NCI-H524 (cell line): Measurements from ENCODE around the gene C11orf98.
"Not testable (repeated sequence)": the region's sequence is repeated elsewhere in the genome, so short reads cannot be mapped to it uniquely, and the experiment has no call there.

Source experiments
- DNase-seq, 2 experiments: peaks; one replicate each; lab custom pipeline; 2025; lab: John Stamatoyannopoulos, UW

The C11orf98 gene

DNA sequence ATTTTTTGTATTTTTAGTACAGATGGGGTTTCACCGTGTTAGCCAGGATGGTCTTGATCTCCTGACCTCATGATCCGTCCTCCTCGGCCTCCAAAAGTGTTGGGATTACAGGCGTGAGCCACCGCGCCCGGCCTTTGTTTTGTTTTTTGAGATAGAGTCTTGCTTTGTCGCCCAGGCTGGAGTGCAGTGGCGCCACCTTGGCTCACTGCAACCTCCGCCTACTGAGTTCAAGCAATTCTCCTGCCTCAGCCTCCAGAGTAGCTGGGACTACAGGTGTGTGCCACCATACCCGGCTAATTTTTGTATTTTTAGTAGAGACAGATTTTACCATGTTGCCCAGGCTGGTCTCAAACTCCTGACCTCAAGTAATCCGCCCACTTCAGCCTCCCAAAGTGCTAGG, 14.7 kb downstream of the C11orf98 start:
- DNase-seq = not testable (repeated sequence)

DNA sequence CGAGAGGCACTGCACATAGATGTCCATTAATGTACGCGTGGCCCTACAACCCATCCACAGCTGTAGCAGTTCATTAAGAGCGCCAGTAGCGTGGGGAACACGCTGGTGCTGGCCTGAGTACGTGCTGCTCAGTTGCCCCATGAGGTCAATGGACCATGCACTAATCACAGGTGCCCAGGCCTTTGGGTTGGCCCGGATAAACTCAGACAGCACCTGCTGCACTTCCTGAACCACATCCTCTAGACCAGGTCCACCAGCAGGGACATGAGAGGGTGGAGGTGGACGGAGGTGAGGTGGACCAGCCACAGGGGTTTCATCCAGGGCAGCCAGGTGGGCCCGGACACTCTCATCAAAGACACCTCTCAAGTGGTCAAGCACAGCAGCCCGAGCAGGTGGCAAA, 15.5 kb downstream of the C11orf98 start:
- no peak for DNase-seq

DNA sequence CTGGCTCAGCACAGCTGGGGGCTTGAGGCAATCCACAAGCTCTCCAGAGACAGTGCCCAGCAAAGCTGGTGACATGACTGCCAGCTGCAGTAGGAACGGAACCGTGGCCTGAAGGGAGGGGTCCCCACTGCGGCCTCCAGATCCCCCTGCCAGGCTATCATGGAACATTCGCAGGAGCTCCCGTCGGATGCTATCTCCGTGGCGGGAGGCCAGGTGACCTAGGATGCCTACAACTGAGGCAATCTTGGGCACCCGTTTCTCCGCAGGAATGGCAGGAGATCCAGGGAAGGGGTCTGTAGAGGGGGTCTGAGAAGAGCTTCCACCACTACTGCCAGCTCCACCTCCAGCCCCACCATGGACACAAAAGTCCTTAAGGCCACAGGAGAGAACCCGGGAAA, 16.0 kb downstream of the C11orf98 start:
- DNase-seq = no peak

DNA sequence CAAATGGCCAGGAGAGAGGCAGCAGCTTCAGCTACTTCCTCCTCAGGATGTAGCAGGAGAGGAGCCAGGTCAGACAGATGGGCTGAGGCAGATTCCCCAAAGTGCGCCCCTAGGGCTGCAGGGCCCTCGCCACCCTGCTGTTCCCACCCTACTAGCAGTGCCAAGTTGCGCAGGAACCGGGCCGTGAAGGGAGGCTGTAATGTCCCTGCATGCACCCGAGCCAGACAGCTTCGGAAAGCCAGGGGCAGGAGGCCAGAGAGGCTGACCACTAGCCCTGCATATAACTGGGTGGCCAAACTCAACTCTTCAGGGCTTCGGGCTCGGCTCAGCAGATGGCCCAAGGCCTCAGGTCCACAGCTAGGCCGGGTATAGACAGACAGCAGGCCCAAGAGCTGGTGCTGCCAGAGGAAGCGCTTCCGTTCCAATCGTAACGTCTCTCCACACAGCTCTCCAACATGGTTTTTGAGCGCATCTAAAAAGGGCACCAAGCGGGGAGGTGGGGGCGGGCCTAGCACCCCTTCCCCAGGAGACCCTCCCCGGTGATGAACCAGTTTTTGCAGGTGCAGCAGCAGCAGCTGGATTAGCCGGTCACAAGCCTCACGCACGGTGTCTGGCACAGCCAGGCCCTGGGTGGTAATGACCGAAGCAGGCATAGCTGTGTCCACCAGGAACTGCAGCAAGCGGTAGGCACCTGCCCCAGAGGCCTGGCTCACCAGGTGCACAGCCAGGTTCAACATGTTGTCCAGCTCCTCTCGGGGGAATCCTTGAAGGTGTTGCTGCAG, 16.6 kb downstream of the C11orf98 start:
- no peak for DNase-seq

DNA sequence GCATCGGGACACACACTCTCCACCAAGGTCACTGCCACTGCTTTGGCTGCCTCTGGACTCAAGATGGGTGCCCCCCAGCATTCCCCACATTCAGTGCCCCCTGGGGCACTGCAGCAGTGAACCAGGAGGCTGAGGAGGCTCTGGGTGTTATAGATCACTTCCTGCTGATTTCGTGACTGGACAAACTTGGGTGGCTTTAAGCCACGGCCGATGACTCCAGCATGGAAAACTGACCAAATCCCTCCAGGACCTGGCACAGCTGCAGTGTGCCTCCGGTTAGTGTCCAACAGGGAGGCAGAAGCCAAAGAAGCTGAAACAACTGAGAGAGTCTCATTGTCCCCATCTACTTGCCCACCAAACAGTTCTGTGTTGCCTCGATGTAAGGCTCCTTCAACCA, 17.4 kb downstream of the C11orf98 start:
- DNase-seq = no peak

DNA sequence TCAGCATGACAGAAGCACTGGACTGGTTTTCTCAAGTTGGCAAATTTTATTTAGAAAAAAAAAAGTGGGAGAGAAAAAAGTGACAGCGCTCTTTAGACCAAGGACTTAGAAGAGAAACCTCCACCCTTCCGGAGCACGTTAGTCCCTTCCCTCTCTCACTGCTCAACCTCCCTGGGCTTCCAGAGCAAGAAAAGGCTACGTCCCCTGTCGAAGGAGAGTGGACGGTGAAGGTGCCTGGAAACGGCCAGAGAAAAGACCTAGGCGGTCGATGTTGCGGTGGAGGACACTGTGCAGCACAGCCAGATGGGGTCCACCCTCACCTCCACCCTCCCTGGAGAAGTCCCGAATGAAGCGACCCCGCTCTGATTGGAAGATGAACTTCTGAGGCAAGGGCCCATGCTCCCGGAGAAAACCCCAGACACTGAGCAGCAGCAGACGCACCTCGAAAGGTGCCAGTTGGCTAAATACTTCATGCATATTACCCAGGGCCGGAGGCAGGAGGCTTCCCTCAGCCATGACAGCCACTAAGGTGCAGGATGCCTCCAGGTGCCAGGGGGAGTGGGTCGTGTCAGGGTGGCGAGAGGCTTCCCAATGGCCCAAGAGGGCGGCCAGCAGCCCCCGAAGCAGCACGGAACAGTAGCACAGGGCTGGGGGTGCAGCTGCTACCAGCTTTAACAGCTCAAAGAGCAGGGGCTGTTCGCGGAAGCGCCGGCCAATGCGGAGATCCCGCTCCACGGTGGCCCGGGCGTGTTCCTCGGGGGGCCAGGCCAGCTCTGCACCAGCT, 18.0 kb downstream of the C11orf98 start:
- DNase-seq = no peak

DNA sequence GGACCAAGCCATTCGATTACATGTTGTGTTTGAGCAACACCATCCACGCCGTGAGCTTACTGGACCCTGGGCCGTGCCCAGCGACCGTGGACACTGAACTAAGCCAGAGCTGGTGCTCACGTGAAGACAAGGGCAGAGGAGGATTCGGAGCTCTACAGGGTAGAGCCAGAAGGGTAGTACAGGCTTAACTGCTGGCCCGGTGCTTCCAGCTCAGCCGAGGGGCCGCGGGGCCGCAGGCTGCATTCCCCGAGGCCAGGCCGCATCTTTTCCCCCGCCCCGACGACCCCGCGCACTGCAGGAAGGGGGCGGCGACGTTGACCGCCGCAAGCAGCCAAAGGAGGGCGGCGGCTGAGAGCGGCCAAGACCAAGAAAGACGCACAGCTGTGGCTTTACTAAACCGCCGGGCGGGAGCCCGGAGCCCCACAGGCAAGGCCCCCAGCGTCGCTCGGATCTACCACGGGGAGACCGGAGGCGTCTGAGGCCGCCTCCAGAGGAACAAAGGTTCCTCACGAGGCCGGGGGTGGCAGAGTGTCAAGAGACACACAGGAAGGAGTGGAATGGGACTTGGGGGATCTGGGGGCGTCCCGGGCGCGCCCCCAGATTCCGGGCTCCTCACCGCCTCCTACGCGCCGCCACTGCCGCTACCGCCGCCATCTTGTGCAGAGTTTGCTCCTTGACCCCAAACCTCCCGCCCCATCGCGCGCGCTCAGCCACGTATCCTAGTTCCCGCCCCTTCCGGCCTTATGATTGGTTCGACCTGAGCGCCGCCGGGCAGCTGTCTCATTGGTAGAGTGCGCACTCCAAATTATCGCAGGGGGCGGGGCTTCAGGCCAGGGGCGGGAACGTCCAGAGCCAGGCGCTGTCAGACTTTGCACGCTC, 18.8 kb downstream of the C11orf98 start, which contains the start of gene GANAB:
GANAB (minus strand) TSS at position 668 of the 879 bp plus-strand sequence; CDS start at position 654, 14 bp downstream.
- DNase-seq = peak; percentile 92 to 96

DNA sequence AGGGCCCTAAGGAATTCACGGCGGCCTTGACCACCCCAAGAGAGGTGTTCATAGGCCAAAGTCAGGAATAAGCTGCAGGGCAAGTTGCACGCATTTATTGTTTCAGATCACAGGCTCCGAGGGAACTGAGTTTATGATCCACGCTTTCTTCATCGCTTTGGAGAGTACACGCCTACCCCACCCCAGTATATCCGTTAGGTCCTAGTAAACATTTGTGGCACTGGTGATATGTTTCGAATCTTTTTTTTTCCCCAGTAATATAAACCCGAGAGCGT, 19.4 kb downstream of the C11orf98 start:
- no peak for DNase-seq

DNA sequence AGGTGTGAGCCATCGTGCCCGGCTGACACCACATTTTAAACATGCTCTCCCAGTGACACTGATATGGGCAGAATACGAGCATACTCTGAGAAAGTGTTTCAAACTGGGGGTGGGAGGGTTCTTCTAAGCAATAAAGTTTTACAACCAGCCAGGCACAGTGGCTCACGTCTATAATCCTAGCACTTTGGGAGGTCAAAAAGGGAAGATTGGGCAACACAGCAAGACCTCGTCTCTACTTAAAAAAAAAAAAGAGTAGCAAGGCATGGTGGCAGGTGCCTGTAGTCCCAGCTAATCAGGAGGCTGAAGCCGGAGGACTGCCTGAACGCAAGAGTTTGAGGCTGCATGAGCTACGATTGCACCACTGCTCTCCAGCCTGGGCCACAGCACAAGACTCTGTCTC, 20.8 kb downstream of the C11orf98 start:
- DNase-seq = no peak

DNA sequence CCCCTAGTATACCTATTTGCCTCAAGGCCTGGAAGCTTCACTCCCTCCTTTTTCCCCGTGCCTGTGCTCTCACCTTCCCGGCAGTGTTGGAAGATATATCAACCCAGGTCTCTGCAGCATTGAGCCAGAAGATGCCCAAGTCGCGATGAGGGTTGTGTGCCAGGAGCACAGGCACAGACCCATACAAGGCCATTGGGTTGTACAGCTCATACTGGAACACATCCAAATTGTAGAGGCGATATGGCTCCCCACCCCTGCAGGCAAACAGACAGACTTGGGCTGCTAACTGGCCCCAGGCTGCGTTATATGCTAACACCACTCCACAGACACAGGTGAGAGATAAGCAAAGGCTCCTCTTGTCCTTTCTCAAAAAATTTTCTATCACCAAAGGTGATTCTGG, 32.5 kb downstream of the C11orf98 start:
- no peak for DNase-seq

DNA sequence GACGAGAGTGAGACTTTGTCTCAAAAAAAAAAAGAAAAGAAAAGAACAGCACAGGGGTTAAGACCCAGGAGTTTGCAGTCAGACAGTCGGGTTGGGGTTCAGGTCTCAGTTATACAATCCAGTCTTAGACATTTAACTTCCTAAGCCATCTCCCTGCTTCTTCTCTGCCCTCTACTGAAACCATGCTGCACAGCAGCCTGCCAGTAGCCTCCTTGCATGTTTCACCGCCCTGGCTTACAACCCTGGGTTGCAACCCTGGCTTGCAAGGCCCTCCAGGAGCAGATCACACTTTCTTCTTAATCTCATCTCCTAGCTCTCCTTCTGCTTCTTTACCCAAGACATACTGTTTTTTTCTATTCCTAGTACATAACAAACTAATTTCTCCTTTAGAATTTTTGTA, 37.3 kb downstream of the C11orf98 start:
- no peak for DNase-seq

DNA sequence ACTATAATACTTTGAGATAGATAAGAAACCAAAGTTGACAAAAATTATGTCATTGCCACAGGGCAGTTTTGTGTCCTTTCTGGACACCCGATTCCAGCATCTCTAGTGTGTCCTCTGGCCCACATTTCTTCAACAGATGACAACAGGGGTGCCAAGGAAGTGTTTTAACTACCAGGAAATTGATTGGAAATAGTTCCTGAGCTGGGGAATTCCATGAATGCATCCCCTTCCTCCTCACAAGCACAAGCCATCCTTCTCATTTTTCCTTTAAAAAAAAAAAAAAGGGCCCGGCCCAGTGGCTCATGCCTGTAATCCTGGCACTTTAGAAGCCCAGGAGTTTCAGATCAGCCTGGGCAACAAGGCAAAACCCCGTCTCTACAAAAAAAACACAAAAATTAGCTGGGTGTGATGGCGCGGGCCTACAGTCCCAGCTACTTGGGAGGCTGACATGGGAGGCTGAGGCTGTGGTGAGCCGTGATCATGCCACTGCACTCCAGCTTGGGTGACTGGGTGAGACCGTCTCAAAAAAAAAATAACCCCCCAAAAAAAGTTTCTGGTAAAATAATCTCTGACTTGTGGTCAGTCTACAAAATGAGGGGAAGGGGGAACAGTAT, 42.4 kb downstream of the C11orf98 start:
- DNase-seq = no peak

DNA sequence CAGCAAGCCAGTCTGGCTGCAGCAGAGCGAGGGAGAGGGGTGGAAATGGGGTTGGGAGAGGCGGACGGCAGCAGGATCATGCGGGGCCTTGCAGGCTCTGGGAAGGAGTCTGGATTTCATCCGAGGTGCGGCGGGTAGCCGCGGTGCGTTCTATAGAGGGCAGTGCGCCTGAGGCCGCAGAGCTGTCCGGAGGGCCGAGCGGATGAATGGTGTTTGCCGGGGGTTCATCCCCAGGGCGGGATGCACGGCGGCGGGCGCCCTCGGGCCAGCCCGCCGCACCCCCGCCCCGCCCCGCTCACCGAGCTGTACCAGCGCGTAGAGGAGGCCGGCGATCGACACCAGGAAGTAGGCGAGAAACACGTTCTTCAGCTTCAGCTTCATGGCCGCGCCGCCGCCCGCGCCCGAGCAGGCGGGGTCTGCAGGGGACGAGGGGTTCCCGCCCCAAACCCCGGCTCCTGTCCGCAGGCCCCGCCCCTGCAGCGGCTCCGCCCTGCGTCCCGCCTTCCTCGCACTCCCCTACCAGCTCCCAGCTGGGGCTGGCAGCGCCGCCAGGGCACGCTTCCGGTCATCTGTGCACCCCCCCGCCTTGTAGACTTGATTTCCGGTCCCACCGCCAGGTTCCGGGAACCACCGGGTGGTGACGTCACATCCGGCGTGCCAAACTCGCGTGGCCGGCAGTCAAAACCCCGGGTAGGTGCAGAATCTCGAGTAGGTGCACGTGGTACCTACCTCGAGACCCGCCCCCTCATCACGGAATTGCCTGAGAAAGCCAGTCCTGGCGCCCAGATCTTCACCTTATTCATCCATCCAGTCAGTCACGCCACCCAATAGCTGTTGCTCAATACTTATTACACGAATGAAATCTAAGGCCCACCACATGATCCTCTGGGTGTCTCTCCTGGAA, 43.2 kb downstream of the C11orf98 start, which contains the start of gene B3GAT3:
B3GAT3 (minus strand) TSS at position 420 of the 904 bp plus-strand sequence; CDS start at position 381, 39 bp downstream.
- DNase-seq = peak; percentile 95 to 98

DNA sequence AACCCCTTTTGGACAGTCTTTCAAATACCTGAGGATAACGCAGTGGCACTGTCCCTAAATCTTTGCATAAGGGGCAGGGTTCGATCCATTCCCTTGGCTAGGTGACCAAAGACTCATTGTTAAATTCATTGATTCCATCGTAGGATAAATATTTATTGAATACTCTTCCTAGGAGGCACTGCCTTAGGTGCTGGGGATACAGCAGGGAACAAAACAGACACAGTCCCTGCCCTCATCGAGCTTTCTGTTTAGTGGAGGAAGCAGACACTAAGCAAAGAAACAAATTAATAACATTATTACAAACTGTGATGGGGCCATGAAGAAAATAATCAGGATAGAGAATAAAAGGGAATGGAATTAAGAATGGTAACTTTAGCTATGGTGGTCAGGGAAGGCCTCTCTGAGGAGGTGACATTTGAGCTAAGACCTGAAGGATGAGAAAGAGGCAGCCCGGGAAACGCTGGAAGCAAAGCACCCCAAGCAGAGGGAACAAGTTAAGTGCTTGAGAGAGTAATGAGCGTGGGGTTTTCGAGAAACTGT, 43.9 kb downstream of the C11orf98 start:
- no peak for DNase-seq

DNA sequence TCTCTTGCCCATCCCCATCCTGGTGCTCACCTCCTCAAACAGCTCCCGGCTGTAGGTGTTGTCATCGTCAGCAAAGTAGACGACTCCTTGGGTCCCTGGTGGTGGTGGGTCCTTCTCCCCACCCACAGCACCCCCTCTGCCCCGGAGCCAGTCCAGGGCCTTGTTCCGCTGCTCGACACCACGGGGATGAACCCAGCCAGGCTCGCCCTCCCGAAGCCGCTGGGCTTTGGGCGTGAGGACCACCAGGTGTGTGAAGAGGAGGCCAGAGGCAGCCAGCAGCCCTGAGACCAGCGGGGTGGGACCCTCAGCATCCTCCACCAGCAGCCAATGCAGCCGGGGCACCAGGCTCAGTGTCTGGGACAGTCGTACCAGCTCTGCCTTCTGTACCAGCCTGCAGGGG, 48.1 kb downstream of the C11orf98 start:
- not testable (repeated sequence) for DNase-seq

DNA sequence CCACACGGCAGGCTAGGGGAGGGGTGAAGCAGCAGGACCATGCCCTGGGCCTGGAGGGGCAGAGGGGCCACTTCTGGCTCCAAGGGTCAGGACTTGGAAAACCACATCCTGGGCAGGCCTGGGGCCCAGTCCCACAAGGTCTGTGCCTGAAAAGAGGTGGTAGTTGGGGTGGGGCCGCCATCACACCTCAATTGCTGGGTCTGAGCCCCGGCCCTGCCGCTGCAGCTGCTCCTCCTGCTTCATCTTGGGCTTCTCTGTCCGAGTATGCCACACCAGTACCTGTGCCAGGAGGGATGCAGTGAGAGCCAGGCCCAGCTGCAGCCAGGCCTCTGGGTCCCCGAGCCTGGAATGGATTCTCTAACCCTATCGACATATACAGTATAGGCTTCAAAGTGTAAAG, 49.5 kb downstream of the C11orf98 start:
- DNase-seq = no peak

DNA sequence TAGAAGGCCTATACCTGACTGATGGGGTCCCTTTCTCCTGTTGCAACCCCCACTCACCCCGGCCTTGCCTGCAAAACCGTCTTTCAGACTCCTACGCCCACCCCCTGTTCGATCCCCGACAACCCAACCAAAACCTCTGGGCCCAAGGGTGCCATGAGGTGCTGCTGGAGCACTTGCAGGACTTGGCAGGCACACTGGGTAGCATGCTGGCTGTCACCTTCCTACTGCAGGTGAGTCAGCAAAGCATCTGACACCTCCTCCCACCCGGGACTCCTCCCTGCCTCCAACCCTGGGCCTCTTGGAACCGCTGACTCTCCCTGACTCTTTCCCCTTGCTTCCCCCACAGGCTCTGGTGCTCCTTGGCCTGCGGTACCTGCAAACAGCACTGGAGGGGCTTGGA, 50.7 kb downstream of the C11orf98 start:
- no peak for DNase-seq

DNA sequence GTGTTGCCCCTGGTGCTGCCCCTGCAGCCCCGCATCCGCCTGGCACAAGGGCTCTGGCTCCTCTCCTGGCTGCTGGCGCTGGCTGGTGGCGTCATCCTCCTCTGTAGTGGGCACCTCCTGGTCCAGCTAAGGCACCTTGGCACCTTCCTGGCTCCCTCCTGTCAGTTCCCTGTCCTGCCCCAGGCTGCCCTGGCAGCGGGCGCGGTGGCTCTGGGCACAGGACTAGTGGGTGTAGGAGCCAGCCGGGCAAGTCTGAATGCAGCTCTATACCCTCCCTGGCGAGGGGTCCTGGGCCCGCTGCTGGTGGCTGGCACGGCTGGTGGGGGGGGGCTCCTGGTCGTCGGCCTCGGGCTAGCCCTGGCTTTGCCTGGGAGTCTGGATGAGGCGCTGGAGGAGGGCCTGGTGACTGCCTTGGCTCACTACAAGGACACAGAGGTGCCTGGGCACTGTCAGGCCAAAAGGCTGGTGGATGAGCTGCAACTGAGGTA, 51.7 kb downstream of the C11orf98 start:
- no peak for DNase-seq
